OCI-LY7 (cell line): Measurements from ENCODE around the gene PARP16. TPM values are rescaled to one million over a fixed set of nuclear protein-coding genes. Genes with fewer than 3 reads are reported as not detected.
"Not testable (repeated sequence)": the region's sequence is repeated elsewhere in the genome, so short reads cannot be mapped to it uniquely, and the experiment has no call there.

ENCODE experiments used
- BruUV-seq: library from RNA; stranded (reverse); fragments of 400-500 nt; replicated peaks from 2 replicates; lab custom pipeline; 2021; lab: Mats Ljungman, UMichigan
- CTCF ChIA-PET: fragments of 300-600 bp; sonication (Branson Sonifier 250); formaldehyde crosslinking; loops from one replicate; lab custom pipeline; 2022; ENCODE audit warnings: antibody characterized with exemption; ENCODE audit not compliant: unreplicated experiment; lab: Charles Lee
- POLR2A ChIA-PET: fragments of 300-600 bp; sonication (Branson Sonifier 250); formaldehyde crosslinking; loops from one replicate; lab custom pipeline; 2022; ENCODE audit warnings: antibody characterized with exemption; lab: Charles Lee
- DNase-seq: peaks from one replicate; pipeline ENCODE4 v3.0.0-alpha.2; 2015; ENCODE audit warnings: low spot score
- H2AFZ ChIP-seq: fragments of 200-600 bp; sonication (generic), shearing (Covaris generic); 2 replicates; pipeline ENCODE4 v1.6.1; 2014; ENCODE audit warnings: mild to moderate bottlenecking, antibody characterized with exemption, low read length, moderate library complexity
- H3K27ac ChIP-seq: fragments of 200-600 bp; sonication (generic); 2 replicates; pipeline ENCODE4 v1.5.1; 2014; ENCODE audit warnings: mixed run types, low read depth, mild to moderate bottlenecking, moderate library complexity, low read length, inconsistent platforms; ENCODE audit not compliant: poor library complexity, severe bottlenecking
- H3K36me3 ChIP-seq: fragments of 200-600 bp; sonication (generic); 2 replicates; pipeline ENCODE4 v1.6.1; 2014; ENCODE audit warnings: mild to moderate bottlenecking, antibody characterized with exemption, low read length, moderate library complexity, mixed read lengths; ENCODE audit not compliant: insufficient read depth
- H3K4me1 ChIP-seq: fragments of 200-600 bp; sonication (generic); 2 replicates; pipeline ENCODE4 v1.5.1; 2014; ENCODE audit warnings: mild to moderate bottlenecking, low read length; ENCODE audit not compliant: insufficient read depth, poor library complexity, severe bottlenecking
- H3K4me2 ChIP-seq: fragments of 200-600 bp; sonication (generic); 2 replicates; pipeline ENCODE4 v1.6.1; 2014; ENCODE audit warnings: mild to moderate bottlenecking, low read length
- H3K4me3 ChIP-seq: fragments of 200-600 bp; sonication (generic); 2 replicates; pipeline ENCODE4 v1.5.1; 2014; ENCODE audit warnings: mild to moderate bottlenecking, low read depth, low read length; ENCODE audit not compliant: poor library complexity, severe bottlenecking
- H3K79me2 ChIP-seq: fragments of 200-600 bp; sonication (generic); 2 replicates; pipeline ENCODE4 v1.6.1; 2016; ENCODE audit warnings: low read depth, mild to moderate bottlenecking, low read length, moderate library complexity, mixed read lengths; ENCODE audit not compliant: insufficient read depth
- H3K9me2 ChIP-seq: fragments of 200-600 bp; sonication (generic); 2 replicates; pipeline ENCODE4 v1.6.1; 2016; ENCODE audit warnings: mild to moderate bottlenecking, low read length, mixed read lengths; ENCODE audit not compliant: insufficient read depth
- H3K9me3 ChIP-seq: fragments of 200-600 bp; sonication (generic); 2 replicates; pipeline ENCODE4 v1.6.1; 2014; ENCODE audit warnings: mild to moderate bottlenecking, mixed run types, low read length, mixed read lengths
- H4K20me1 ChIP-seq: fragments of 200-600 bp; sonication (generic); 2 replicates; pipeline ENCODE4 v1.6.1; 2014; ENCODE audit warnings: mild to moderate bottlenecking, antibody characterized with exemption, low read length, moderate library complexity, mixed read lengths; ENCODE audit not compliant: insufficient read depth
- CTCF ChIP-seq: fragments of 200-600 bp; sonication (generic); conservative IDR thresholded peaks from 2 replicates; pipeline ENCODE4 v1.5.1; 2014; ENCODE audit warnings: mild to moderate bottlenecking, antibody characterized with exemption, low read length, moderate library complexity, mixed read lengths
- EZH2phosphoT487 ChIP-seq: fragments of 200-600 bp; sonication (generic); IDR thresholded peaks from 2 replicates; pipeline ENCODE4 v1.6.1; 2018; ENCODE audit warnings: low read depth, borderline replicate concordance, mild to moderate bottlenecking, mixed run types, antibody characterized with exemption, low read length, moderate library complexity, mixed read lengths
- intact Hi-C: fragments of 100-400 bp; cut with micrococcal nuclease; formaldehyde crosslinking; loops from one replicate; pipeline ENCODE4 v1.10.0; 2022; ENCODE audit not compliant: unreplicated experiment
- total RNA-seq, 2 experiments: library from RNA; depleted of rRNA in 1 of 2; stranded (reverse); fragments of >200 nt in 1 of 2; shearing (Covaris generic) in 1 of 2; gene quantifications; 2 replicates each; pipeline ENCODE4 v1.2.3, GENCODE V29; 2014 to 2022

PARP16 gene
- total RNA-seq, 2 experiments from 2014 or later: 21.2 to 24.9 TPM

- POLR2A ChIA-PET: no interaction called here
- intact Hi-C loops: no loop called here
- CTCF ChIA-PET: no interaction called here
- H4K20me1 ChIP-seq: no peaks in the 10 kb centered on the region
- no peak for TF ChIP-seq EZH2phosphoT487
- no peak for TF ChIP-seq CTCF
- H2AFZ ChIP-seq: no peak overlapping the region
- no peak for DNase-seq
- H3K9me2 ChIP-seq: no peaks in the 10 kb centered on the region
- no peak overlapping the region for H3K27ac ChIP-seq
- H3K9me3 ChIP-seq: no peaks in the 10 kb centered on the region
- H3K4me2 ChIP-seq: no peak overlapping the region
- BruUV-seq: no TSS peak
- H3K36me3 ChIP-seq: no peaks in the 10 kb centered on the region
- H3K79me2 ChIP-seq: no peaks in the 10 kb centered on the region
- H3K4me3 ChIP-seq: no peak overlapping the region
- no peaks in the 10 kb centered on the region for H3K4me1 ChIP-seq
Measured at GRCh38 chr15:65232520-65232919, 54.2 kb downstream of the PARP16 start.

DNA sequence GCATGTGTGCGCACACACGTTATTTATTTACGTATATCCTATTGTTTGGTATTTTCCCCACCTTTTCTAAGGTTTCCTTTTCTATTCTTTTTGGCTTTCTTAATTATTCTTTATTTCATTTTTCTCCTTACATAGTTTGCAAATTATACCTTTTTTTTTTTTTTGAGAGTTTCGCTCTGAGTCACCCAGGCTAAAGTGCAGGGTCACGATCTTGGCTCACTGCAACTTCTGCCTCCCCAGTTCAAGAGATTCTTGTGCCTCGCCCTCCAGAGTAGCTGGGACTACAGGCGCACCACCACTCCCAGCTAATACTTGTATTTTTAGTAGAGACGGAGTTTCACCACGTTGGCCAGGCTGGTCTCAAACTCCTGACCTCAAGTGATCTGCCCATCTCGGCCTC lies 55.4 kb downstream of the PARP16 start:
- H3K4me1 ChIP-seq: no peaks in the 10 kb centered on the region
- ChIA-PET CTCF (no interaction called here), POLR2A (interaction anchor here (0.6 kb wide), 1 partner anchor 24 kb away, joined by 3 read pairs; no protein-coding TSS in a partner anchor)
- H3K4me3 ChIP-seq: no peak overlapping the region
- DNase-seq: no peak
- TF ChIP-seq CTCF: no peak
- H3K9me3 ChIP-seq: no peaks in the 10 kb centered on the region
- H3K36me3 ChIP-seq: no peaks in the 10 kb centered on the region
- intact Hi-C loops: no loop called here
- H3K9me2 ChIP-seq: no peaks in the 10 kb centered on the region
- no peak overlapping the region for H3K27ac ChIP-seq
- no peak overlapping the region for H3K4me2 ChIP-seq
- H3K79me2 ChIP-seq: no peaks in the 10 kb centered on the region
- no TSS peak for BruUV-seq
- H4K20me1 ChIP-seq: no peaks in the 10 kb centered on the region
- H2AFZ ChIP-seq: no peak overlapping the region

DNA sequence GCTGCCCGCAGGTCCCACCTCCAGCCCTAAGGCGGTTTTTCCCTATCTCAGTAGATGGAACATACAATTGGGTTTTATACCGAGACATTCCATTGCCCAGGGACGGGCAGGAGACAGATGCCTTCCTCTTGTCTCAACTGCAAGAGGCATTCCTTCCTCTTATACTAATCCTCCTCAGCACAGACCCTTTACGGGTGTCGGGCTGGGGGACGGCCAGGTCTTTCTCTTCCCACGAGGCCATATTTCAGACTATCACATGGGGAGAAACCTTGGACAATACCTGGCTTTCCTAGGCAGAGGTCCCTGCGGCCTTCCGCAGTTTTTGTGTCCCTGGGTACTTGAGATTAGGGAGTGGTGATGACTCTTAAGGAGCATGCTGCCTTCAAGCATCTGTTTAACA lies 59.8 kb downstream of the PARP16 start:
- H3K79me2 ChIP-seq, intact Hi-C loops, H3K4me1 ChIP-seq, H3K4me2 ChIP-seq, H3K36me3 ChIP-seq, BruUV-seq, H3K27ac ChIP-seq, H3K4me3 ChIP-seq, CTCF ChIA-PET, DNase-seq, H4K20me1 ChIP-seq, H3K9me2 ChIP-seq, H2AFZ ChIP-seq, H3K9me3 ChIP-seq: not testable (repeated sequence)
- POLR2A ChIA-PET: interaction anchor here (0.5 kb wide), 1 partner anchor 48 kb away, joined by 3 read pairs; no protein-coding TSS in a partner anchor
